GM12873 (cell line): ENCODE data around the gene ABCC11.

Source experiments
- CTCF ChIP-seq: IDR thresholded peaks from 2 replicates; pipeline ENCODE4 v1.5.1; 2012; ENCODE audit warnings: low read depth, mild to moderate bottlenecking, moderate library complexity, low read length, control low read depth; ENCODE audit not compliant: insufficient read depth; ENCODE audit errors: missing control alignments

The ABCC11 gene

DNA sequence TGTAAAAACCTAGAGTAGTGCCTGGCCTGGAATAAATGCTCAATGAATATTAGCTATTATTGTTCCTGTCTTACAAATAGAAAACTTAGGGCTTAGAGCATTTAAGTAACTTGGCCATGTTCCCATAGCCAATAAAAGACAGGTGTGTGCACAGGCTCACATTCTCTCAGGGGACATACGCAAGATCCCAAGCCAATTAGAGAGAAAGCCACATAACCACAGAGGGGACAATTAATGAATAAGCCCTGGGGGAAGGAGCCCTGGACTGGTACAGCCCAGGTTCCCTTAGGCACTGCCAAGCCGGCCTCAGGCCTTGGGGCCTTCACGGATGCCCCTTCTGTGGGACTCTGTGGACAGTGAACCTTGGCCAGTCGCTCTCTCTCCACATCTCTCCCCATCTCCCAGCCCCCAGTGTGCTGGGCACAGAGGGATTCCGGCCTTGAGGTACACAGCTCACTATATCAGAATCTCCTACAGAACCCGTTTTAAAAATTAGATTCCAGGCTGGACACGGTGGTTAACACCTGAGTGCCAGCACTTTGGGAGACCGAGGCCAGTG, 64.3 kb downstream of the ABCC11 start:
- TF ChIP-seq CTCF, result no peak

DNA sequence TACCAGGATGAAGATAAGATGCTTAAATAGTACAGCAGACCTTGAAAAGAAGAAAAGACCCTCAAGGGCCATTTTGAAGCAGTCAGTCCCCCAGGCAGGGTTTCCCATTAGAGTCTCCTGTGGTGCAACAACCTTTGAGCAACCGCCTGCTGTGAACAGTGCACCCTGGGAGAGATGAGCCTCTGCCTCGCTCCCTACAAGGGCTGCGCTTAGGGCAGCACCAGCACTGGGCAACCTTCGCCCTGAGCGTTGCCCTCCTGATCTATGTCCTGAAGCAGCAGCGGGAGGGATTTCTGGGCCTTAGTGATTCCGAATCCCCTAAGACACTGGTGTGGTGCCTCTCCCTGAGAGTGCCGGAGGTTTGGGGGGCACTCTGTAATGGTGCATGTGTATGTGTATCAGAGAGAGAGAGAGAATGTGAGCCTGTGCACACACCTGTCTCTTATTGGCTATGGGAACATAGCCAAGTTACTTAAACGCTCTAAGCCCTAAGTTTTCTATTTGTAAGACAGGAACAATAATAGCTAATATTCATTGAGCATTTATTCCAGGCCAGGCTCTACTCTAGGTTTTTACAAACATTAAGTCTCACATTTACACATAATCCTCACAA, 66.4 kb downstream of the ABCC11 start:
- TF ChIP-seq CTCF, result no peak

DNA sequence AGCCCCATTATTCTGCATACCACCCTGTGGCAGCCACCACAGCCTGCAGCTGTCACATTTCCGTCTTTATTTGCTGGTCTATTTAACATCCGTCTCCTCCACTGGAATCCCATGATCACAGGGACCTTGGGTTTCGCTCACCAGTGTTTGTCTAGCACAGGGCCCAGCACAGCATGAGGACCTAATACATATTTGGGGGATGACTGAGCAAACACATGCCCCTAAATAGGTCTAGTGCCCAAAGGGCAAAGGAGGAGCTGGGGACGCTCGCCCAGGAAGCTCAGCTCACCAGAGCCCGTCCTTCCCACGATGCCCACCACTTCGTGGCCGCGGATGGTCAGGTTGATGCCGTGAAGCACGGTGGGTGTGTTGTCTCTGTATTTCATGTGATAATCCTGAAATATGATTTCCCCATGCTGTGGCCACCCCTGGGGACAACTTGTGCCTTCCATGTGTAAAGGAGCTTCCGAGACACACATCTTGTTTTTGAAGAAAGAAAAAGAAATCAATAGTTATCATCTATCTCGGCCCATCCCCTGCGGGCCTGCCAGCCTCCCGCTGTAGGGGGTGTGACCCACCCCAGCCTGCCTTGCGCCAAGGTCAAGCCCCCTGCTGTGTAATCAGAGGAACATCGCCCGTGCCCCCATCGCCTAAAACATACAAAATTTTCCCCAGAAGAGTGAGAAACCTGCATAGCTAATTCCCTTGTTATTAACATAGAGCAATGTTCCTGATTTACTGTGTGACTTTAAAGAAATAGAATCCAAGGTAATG, 70.5 kb downstream of the ABCC11 start:
- no peak for TF ChIP-seq CTCF

GRCh38 chr16:48173889-48174288, 73.5 kb downstream of the ABCC11 start:
- TF ChIP-seq CTCF, result no peak

- no peak for TF ChIP-seq CTCF
These were observed 74.7 kb downstream of the ABCC11 start for GRCh38 chr16:48172682-48173081.

- no peak for TF ChIP-seq CTCF
These were observed 77.4 kb downstream of the ABCC11 start for GRCh38 chr16:48169896-48170295.

DNA sequence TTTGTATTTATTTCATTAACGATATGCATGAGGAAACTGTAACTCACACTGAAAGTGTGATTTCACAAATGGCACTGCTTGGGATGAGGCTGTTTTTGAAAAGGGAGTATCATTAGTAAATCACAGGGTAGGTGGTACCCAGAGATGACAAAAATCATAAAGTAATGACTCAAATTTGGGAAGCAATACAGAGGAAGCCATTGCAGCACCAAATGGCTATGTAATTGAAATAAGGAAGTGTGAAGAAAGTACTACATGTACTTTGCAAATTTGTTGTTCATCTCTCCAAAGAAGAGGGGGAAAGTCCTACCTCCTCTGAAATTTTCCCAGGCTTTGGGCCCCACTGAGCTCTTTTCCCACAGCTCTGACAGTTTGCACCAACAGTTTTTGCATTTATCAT, 79.3 kb downstream of the ABCC11 start:
- no peak for TF ChIP-seq CTCF
